WTC11 (cell line): ENCODE data around the gene DLGAP3.

Experiments used
- CTCF ChIP-seq: fragments of 200-600 bp; IDR thresholded peaks from 2 replicates; pipeline ENCODE4 v1.8.0; 2022; ENCODE audit warnings: antibody characterized with exemption
- ELF4 ChIP-seq: sonication (generic); formaldehyde crosslinking; IDR thresholded peaks from 2 replicates; pipeline ENCODE4 v1.8.1; 2022; ENCODE audit warnings: low read depth, mild to moderate bottlenecking, moderate library complexity, missing genetic modification reagents
- FOXJ3 ChIP-seq: sonication (generic); formaldehyde crosslinking; IDR thresholded peaks from 2 replicates; pipeline ENCODE4 v1.9.0; 2021; ENCODE audit warnings: missing genetic modification reagents, mild to moderate bottlenecking, borderline replicate concordance
- MLX ChIP-seq: sonication (generic); formaldehyde crosslinking; IDR thresholded peaks from 2 replicates; pipeline ENCODE4 v1.8.1; 2023; ENCODE audit warnings: mild to moderate bottlenecking, missing genetic modification reagents, moderate library complexity
- TF ChIP-seq, protein P1 (sequence below): sonication (generic); formaldehyde crosslinking; conservative IDR thresholded peaks from 2 replicates; pipeline ENCODE4 v1.8.1; 2022; ENCODE audit warnings: mild to moderate bottlenecking, missing genetic modification reagents
- TF ChIP-seq, protein P2 (sequence below): fragments of 250-450 bp; sonication (Bioruptor Pico); IDR thresholded peaks from 2 replicates; pipeline ENCODE4 v1.8.0; 2021; ENCODE audit warnings: mild to moderate bottlenecking

DNA sequence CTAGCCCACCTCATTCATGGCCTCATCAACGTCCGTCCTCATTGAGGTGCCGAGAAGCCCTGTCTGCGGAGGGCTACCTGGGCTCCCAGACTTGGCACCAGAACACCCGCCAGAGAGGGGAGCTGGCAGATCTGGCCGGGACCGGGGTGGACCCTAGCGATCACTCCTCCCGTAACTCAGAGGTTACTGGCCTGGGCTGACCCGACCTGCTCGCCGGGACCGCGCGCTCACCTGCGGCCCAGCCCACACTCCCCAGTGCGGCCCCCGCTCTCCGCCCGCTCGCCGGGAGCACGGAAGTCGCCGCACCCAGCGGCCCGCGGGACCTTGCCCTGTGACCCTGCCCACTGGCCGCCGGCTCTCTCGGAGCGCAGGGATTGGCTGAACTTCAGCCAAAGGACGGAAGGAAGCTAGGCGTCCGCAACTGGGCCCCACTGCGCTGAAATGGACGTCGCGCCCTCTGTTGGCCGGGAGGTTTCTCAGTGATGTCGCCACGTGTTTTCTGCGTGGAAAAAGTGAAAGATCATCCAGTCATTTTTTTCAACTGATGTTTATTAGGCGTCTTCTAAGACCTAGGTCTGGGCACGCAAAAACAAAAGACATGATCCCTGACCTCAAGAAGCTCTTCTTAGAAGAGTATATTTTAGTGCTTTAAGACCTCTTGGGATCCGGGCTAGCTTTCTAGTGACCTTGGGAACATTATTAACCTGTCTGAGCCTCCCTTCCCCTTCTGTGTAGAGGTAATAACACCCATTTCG, 69.8 kb downstream of the DLGAP3 start, which contains the start of gene SMIM12:
- peak; percentile 15; the same call in 1 of the 2 replicates for TF ChIP-seq CTCF
- TF ChIP-seq, protein P1, sequence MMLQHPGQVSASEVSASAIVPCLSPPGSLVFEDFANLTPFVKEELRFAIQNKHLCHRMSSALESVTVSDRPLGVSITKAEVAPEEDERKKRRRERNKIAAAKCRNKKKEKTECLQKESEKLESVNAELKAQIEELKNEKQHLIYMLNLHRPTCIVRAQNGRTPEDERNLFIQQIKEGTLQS (CRISPR knock-in tag): no peak
- TF ChIP-seq, protein P2, sequence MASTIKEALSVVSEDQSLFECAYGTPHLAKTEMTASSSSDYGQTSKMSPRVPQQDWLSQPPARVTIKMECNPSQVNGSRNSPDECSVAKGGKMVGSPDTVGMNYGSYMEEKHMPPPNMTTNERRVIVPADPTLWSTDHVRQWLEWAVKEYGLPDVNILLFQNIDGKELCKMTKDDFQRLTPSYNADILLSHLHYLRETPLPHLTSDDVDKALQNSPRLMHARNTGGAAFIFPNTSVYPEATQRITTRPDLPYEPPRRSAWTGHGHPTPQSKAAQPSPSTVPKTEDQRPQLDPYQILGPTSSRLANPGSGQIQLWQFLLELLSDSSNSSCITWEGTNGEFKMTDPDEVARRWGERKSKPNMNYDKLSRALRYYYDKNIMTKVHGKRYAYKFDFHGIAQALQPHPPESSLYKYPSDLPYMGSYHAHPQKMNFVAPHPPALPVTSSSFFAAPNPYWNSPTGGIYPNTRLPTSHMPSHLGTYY: no peak
- no peak for TF ChIP-seq ELF4
- no peak for TF ChIP-seq MLX (CRISPR knock-in tag)
- no peak for TF ChIP-seq FOXJ3 (CRISPR knock-in tag)
